Tibial nerve (tissue), 4 donors: ENCODE data around the gene CUL9. TPM values are rescaled to one million over a fixed set of nuclear protein-coding genes. Genes with fewer than 3 reads are reported as not detected.

ENCODE experiments used
- DNase-seq, 2 donors: peaks; one replicate each; pipeline ENCODE4 v3.0.0-alpha.2; 2019; ENCODE audit warnings: low spot score in 2 of 2
- H3K27ac ChIP-seq, 4 donors: fragments of 200-600 bp; sonication (generic) in 3 of 4; one replicate each; pipeline ENCODE4 v1.5.1; 2017 to 2019; ENCODE audit warnings: mild to moderate bottlenecking in 1 of 4
- H3K27me3 ChIP-seq, 2 donors: fragments of 200-600 bp; sonication (generic) in 1 of 2; one replicate each; pipeline versions ENCODE4 v1.5.1 to v1.6.0; 2017 to 2019
- H3K36me3 ChIP-seq, 3 donors: fragments of 200-600 bp; sonication (generic); one replicate each; pipeline ENCODE4 v1.5.1; 2018 to 2019
- H3K4me1 ChIP-seq, 4 donors: fragments of 200-600 bp; sonication (generic) in 3 of 4; one replicate each; pipeline ENCODE4 v1.5.1; 2017 to 2019
- H3K4me3 ChIP-seq, 4 donors: fragments of 200-600 bp; sonication (generic) in 3 of 4; one replicate each; pipeline ENCODE4 v1.5.1; 2017 to 2019; ENCODE audit warnings: mild to moderate bottlenecking in 1 of 4, moderate library complexity in 1 of 4
- H3K9me3 ChIP-seq, 4 donors: fragments of 200-600 bp; sonication (generic) in 3 of 4; one replicate each; pipeline ENCODE4 v1.5.1; 2017 to 2019
- EP300 ChIP-seq, 2 donors: sonication (generic); formaldehyde crosslinking; IDR thresholded peaks; one replicate each; pipeline ENCODE4 v1.6.1; 2017; ENCODE audit warnings: antibody characterized with exemption in 2 of 2, mild to moderate bottlenecking in 1 of 2
- POLR2A ChIP-seq, 2 donors: fragments of 450-650 bp; IDR thresholded peaks; one replicate each; pipeline ENCODE4 v1.6.1; 2017; ENCODE audit warnings: antibody characterized with exemption in 2 of 2, mild to moderate bottlenecking in 2 of 2, moderate library complexity in 2 of 2
- WGBS, 2 donors: methylation state at CpG; one replicate each; pipeline ENCODE4 v1.1.5; 2018; 5-methylcytosine and 5-hydroxymethylcytosine counted together
- total RNA-seq, 4 donors: library from RNA; depleted of rRNA; stranded (reverse); fragments of >200 nt; gene quantifications; one replicate each; pipeline ENCODE4 v1.1.0, GENCODE V29; 2016
- TF ChIP-seq, protein P1 (sequence below), 5 experiments: fragments of 200-600 bp in 3 of 5; fragments of 450-650 bp in 2 of 5; sonication (generic) in 3 of 5; IDR thresholded peaks; one replicate each; pipeline ENCODE4 v1.5.1; 2016 to 2019; ENCODE audit warnings: antibody characterized with exemption in 5 of 5, mild to moderate bottlenecking in 3 of 5, moderate library complexity in 2 of 5

Gene CUL9
- total RNA-seq, 4 donors from 2014 or later, result 47.9 to 76.2 (median 49.3) TPM

DNA sequence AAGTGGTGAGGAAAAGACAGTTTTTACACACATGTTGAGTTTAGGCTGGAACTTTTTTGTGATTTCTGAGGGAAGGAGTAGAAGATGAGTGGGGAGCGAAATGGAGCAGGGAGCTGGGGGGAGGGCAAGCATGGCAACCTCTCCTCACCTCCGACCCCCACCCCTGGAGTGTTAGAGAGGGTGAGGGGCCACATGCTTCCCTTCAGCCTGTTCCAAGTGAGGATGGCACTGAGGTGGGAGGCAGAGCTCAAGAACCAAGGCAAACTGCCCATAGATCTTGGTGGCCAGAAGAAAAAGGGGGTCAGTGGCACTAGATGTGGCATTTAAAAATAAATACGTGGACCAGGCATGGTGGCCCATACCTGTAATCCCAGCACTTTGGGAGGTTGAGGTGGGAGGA is 66.1 kb downstream of the CUL9 start:
- H3K27ac ChIP-seq, result no peak overlapping the region
- peaks cover 0 to 64% of the 10 kb centered on the region in 2 donors for H3K27me3 ChIP-seq
- no peaks in the 10 kb centered on the region for H3K36me3 ChIP-seq
- H3K4me1 ChIP-seq, result peaks cover 0 to 25% (median 9%) of the 10 kb centered on the region in 4 donors
- H3K9me3 ChIP-seq, result no peaks in the 10 kb centered on the region
- TF ChIP-seq, protein P1, sequence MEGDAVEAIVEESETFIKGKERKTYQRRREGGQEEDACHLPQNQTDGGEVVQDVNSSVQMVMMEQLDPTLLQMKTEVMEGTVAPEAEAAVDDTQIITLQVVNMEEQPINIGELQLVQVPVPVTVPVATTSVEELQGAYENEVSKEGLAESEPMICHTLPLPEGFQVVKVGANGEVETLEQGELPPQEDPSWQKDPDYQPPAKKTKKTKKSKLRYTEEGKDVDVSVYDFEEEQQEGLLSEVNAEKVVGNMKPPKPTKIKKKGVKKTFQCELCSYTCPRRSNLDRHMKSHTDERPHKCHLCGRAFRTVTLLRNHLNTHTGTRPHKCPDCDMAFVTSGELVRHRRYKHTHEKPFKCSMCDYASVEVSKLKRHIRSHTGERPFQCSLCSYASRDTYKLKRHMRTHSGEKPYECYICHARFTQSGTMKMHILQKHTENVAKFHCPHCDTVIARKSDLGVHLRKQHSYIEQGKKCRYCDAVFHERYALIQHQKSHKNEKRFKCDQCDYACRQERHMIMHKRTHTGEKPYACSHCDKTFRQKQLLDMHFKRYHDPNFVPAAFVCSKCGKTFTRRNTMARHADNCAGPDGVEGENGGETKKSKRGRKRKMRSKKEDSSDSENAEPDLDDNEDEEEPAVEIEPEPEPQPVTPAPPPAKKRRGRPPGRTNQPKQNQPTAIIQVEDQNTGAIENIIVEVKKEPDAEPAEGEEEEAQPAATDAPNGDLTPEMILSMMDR (IDR thresholded peaks at IDR 0.05), result no peak
- no peak for TF ChIP-seq EP300 (IDR thresholded peaks at IDR 0.05)
- TF ChIP-seq POLR2A (IDR thresholded peaks at IDR 0.05), result no peak
- no peak overlapping the region for H3K4me3 ChIP-seq
- no peak for DNase-seq
- 67 to 72% methylated on average over 3 of the region's 3 CpGs for WGBS, 2 donors

DNA sequence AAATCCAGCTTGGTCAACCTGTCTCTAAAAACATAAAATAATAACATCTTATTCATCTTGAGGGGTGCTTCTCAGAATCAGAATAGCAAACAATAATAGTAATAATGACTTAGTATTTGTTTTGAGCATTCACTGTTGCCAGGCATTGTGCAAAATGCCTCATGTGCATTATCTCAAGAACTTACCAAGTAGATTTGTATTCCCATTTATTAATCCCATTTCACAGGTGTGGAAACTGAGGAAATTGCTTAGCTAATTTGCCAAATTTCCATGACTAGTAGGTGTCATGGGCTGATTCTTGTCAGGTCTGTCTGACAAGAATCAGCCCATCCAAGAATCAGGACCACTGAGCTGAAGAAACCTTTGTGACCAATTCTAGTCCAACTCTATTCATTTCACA is 66.8 kb downstream of the CUL9 start:
- H3K27me3 ChIP-seq, result peaks cover 0 to 66% of the 10 kb centered on the region in 2 donors

DNA sequence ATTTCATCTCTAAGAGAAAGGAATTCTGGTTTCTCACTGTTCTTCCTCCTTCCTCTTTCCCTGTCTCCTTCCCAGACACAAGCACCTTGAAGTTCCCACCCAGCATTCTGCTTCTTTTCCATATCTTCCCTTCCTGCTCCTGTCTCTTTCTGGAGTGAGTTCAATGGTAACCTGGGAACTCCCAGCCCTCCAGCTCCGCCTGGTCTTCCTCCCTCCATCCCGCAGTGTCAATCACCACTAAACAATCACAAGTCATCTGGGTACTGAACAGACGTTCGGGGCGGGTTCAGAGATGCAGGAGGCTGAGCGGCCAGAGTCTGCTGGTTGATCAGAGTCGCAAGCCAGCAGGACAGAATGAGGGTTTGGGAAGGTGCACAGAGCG is 69.0 kb downstream of the CUL9 start:
- Histone ChIP-seq H3K9me3 (no peaks in the 10 kb centered on the region), H3K4me1 (peaks cover 0 to 22% (median 9%) of the 10 kb centered on the region in 4 donors), H3K27me3 (peaks cover 0 to 52% of the 10 kb centered on the region in 2 donors), H3K36me3 (no peaks in the 10 kb centered on the region), H3K4me3 (no peak overlapping the region), H3K27ac (no peak overlapping the region)
- TF ChIP-seq, protein P1 (IDR thresholded peaks at IDR 0.05), result no peak
- no peak for TF ChIP-seq EP300 (IDR thresholded peaks at IDR 0.05)
- TF ChIP-seq POLR2A (IDR thresholded peaks at IDR 0.05), result no peak
- 12 to 15% methylated on average over 8 of the region's 8 CpGs for WGBS, 2 donors
- DNase-seq, result no peak

More for the DNA sequence above, 66.8 kb downstream of the CUL9 start:
- Histone ChIP-seq H3K36me3 (no peaks in the 10 kb centered on the region), H3K27ac (no peak overlapping the region), H3K4me3 (no peak overlapping the region), H3K4me1 (peaks cover 0 to 22% (median 9%) of the 10 kb centered on the region in 4 donors), H3K9me3 (no peaks in the 10 kb centered on the region)
- no peak for TF ChIP-seq POLR2A (IDR thresholded peaks at IDR 0.05)
- TF ChIP-seq, protein P1 (IDR thresholded peaks at IDR 0.05), result no peak
- no peak for TF ChIP-seq EP300 (IDR thresholded peaks at IDR 0.05)
- DNase-seq, result no peak

DNA sequence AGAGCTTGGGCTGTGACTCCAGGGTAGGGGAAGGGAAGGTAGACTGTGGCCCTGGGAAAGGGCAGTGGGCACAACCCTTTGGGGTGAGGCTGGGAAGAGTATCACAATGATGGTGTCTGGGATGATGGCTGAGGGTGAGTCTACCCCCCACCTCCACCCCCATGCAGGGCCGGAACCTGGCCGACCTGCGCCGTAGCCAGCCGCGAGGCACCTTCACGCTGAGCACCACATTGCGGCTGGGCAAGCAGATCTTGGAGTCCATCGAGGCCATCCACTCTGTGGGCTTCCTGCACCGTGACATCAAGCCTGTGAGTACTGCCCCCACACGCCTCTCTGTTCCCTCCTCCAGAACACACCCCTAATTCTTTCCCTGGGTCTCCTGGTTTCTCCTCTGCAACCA is 71.4 kb downstream of the CUL9 start:
- Histone ChIP-seq H3K36me3 (no peaks in the 10 kb centered on the region), H3K9me3 (no peaks in the 10 kb centered on the region), H3K27ac (no peak overlapping the region), H3K4me3 (no peak overlapping the region), H3K4me1 (peaks cover 0 to 4% (median 0%) of the 10 kb centered on the region in 4 donors), H3K27me3 (peaks cover 0 to 56% of the 10 kb centered on the region in 2 donors)
- WGBS, 2 donors, result 90 to 96% methylated on average over 6 to 11 of the region's 11 CpGs
- no peak for DNase-seq
- no peak for TF ChIP-seq EP300 (IDR thresholded peaks at IDR 0.05)
- TF ChIP-seq POLR2A (IDR thresholded peaks at IDR 0.05), result no peak
- TF ChIP-seq, protein P1 (IDR thresholded peaks at IDR 0.05), result no peak

DNA sequence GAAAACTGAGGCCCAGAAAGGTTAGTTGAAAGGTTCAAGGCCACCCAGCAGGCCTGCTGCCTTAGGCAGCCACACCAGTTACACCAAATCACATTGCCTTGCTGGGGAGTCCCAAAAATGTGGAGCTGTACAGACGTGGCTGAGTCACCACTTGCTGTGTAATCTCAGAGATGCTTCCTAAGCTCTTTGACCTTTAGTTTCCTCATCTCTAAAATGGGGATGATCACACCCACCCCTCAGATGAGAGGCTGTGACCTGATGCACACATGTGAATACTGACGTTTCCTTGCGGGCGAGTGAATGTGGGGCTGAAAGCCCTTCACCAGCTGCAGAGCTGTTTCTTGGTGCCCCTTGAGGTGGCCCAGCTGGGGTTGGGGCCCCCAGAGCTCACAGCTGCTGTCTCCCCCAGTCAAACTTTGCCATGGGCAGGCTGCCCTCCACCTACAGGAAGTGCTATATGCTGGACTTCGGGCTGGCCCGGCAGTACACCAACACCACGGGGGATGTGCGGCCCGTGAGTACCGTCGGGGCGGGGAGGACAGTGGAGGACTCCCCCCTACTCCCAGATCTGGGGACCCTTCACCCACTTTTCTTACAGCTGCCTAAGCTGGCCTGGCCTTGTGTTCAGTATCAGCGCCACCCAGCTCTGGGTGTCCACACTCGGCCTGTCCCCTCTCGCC is 72.3 kb downstream of the CUL9 start:
- WGBS, 2 donors, result 90 to 94% methylated on average over 15 of the region's 15 CpGs
- TF ChIP-seq POLR2A (IDR thresholded peaks at IDR 0.05) (no peak), EP300 (IDR thresholded peaks at IDR 0.05) (no peak)
- TF ChIP-seq, protein P1 (IDR thresholded peaks at IDR 0.05), result no peak
- Histone ChIP-seq H3K27ac (no peak overlapping the region), H3K9me3 (no peaks in the 10 kb centered on the region), H3K36me3 (no peaks in the 10 kb centered on the region), H3K4me1 (peaks cover 0 to 4% (median 0%) of the 10 kb centered on the region in 4 donors), H3K4me3 (no peak overlapping the region), H3K27me3 (peaks cover 0 to 56% of the 10 kb centered on the region in 2 donors)
- DNase-seq, result no peak
